H1 (cell line): ENCODE results near the gene RGL1. TPM values are rescaled to one million over a fixed set of nuclear protein-coding genes. Genes with fewer than 3 reads are reported as not detected.

Experiments
- CTCF ChIA-PET: fragments of 300-600 bp; sonication (Branson Sonifier 250); formaldehyde crosslinking; loops from one replicate; lab custom pipeline; 2021; ENCODE audit not compliant: partially characterized antibody; lab: Charles Lee
- POLR2A ChIA-PET: fragments of 300-600 bp; sonication (Branson Sonifier 250); formaldehyde crosslinking; loops from one replicate; lab custom pipeline; 2021; ENCODE audit warnings: inconsistent platforms; ENCODE audit not compliant: partially characterized antibody; lab: Charles Lee
- DNase-seq, 2 experiments: peaks; one replicate each; pipeline versions ENCODE4 v3.0.0 to v3.0.0-alpha.2; 2010 to 2022; ENCODE audit warnings: low spot score in 2 of 2, low read depth in 1 of 2, mixed read lengths in 1 of 2
- FAIRE-seq: peaks from 2 replicates; lab custom pipeline; 2011; peaks lifted over from hg19 to GRCh38; lab: Jason Lieb, UNC
- H2AFZ ChIP-seq: 2 replicates; pipeline ENCODE4 v1.8.1; 2012; ENCODE audit warnings: low read length, inconsistent platforms
- H2AK5ac ChIP-seq: 2 replicates; pipeline ENCODE4 v1.6.1; 2013; ENCODE audit warnings: low read depth, low read length
- H2BK120ac ChIP-seq: replicated peaks from 2 replicates; pipeline ENCODE3; 2013; ENCODE audit warnings: low read depth, low read length, inconsistent platforms
- H2BK12ac ChIP-seq: 2 replicates; pipeline ENCODE4 v1.6.1; 2013; ENCODE audit warnings: low read depth, low read length
- H2BK15ac ChIP-seq: 2 replicates; pipeline ENCODE4 v1.6.1; 2013; ENCODE audit warnings: low read length
- H2BK20ac ChIP-seq: 2 replicates; pipeline ENCODE4 v1.6.1; 2013; ENCODE audit warnings: low read length
- H2BK5ac ChIP-seq: 2 replicates; pipeline ENCODE4 v1.6.1; 2013; ENCODE audit warnings: low read depth, low read length
- H3K14ac ChIP-seq: 2 replicates; pipeline ENCODE4 v1.6.1; 2013; ENCODE audit warnings: inconsistent platforms; ENCODE audit not compliant: insufficient read length
- H3K18ac ChIP-seq: 2 replicates; pipeline ENCODE4 v1.6.1; 2013; ENCODE audit warnings: low read length; ENCODE audit errors: extremely low read depth
- H3K23ac ChIP-seq: 2 replicates; pipeline ENCODE4 v1.6.1; 2013; ENCODE audit warnings: inconsistent platforms; ENCODE audit not compliant: insufficient read length
- H3K23me2 ChIP-seq: 2 replicates; pipeline ENCODE4 v1.6.1; 2013; ENCODE audit warnings: low read depth, low read length
- H3K27ac ChIP-seq: 2 replicates; pipeline ENCODE4 v1.6.1; 2011; ENCODE audit warnings: low read depth, low read length, inconsistent platforms
- H3K27me3 ChIP-seq, 4 experiments: replicated peaks in 1 of 4; 1 replicate in 1 of 4; 2 replicates in 3 of 4; pipeline versions ENCODE4 v1.6.1 to v1.8.1; 2011 to 2013; ENCODE audit warnings: low read length in 3 of 4, mild to moderate bottlenecking in 3 of 4, inconsistent platforms in 2 of 4, mixed read lengths in 2 of 4, moderate library complexity in 1 of 4; ENCODE audit not compliant: control insufficient read depth in 3 of 4, insufficient read depth in 3 of 4; ENCODE audit errors: extremely low read depth in 1 of 4
- H3K36me3 ChIP-seq, 4 experiments: 2 replicates each; pipeline versions ENCODE4 v1.6.1 to v1.8.1; 2011 to 2013; ENCODE audit warnings: mild to moderate bottlenecking in 4 of 4, low read length in 3 of 4, moderate library complexity in 2 of 4, control low read depth in 1 of 4, inconsistent platforms in 1 of 4; ENCODE audit not compliant: insufficient read depth in 4 of 4, control insufficient read depth in 2 of 4
- H3K4ac ChIP-seq: replicated peaks from 2 replicates; pipeline ENCODE3; 2013; ENCODE audit warnings: low read length, low read depth, mixed read lengths, inconsistent platforms; ENCODE audit not compliant: insufficient read length
- H3K4me1 ChIP-seq, 4 experiments: replicated peaks in 1 of 4; 1 replicate in 1 of 4; 2 replicates in 3 of 4; pipeline versions ENCODE4 v1.6.1 to v1.8.1; 2011 to 2013; ENCODE audit warnings: low read length in 3 of 4, inconsistent platforms in 2 of 4, mixed read lengths in 1 of 4; ENCODE audit not compliant: insufficient read depth in 4 of 4, control insufficient read depth in 3 of 4
- H3K4me2 ChIP-seq, 2 experiments: 2 replicates each; pipeline versions ENCODE4 v1.6.1 to v1.8.1; 2011 to 2013; ENCODE audit warnings: low read depth in 2 of 2, low read length in 2 of 2, control low read depth in 1 of 2, inconsistent platforms in 1 of 2, mild to moderate bottlenecking in 1 of 2; ENCODE audit not compliant: insufficient read depth in 1 of 2
- H3K4me3 ChIP-seq, 4 experiments: fragments of 200-600, 300-600 bp in 1 of 4; sonication (generic), shearing (Covaris generic), sonication (Bioruptor Twin) in 1 of 4; 2 replicates each; pipeline versions ENCODE4 v1.5.1 to v1.8.1; 2011 to 2016; ENCODE audit warnings: low read length in 4 of 4, low read depth in 3 of 4, control low read depth in 2 of 4, inconsistent platforms in 2 of 4, mild to moderate bottlenecking in 2 of 4, mixed read lengths in 1 of 4, moderate library complexity in 1 of 4; ENCODE audit not compliant: insufficient read depth in 2 of 4; ENCODE audit errors: extremely low read depth in 1 of 4
- H3K56ac ChIP-seq: replicated peaks from 2 replicates; pipeline ENCODE3; 2013; ENCODE audit warnings: low read depth, mild to moderate bottlenecking, mixed read lengths, low read length, inconsistent platforms; ENCODE audit not compliant: insufficient read length
- H3K79me1 ChIP-seq: 2 replicates; pipeline ENCODE4 v1.6.1; 2013; ENCODE audit warnings: low read depth, low read length, control low read depth
- H3K79me2 ChIP-seq, 2 experiments: 2 replicates each; pipeline versions ENCODE4 v1.6.1 to v1.8.1; 2012 to 2013; ENCODE audit warnings: low read length in 2 of 2, mild to moderate bottlenecking in 2 of 2, inconsistent platforms in 1 of 2; ENCODE audit not compliant: insufficient read depth in 2 of 2, control insufficient read depth in 1 of 2
- H3K9ac ChIP-seq, 4 experiments: replicated peaks in 1 of 4; 1 replicate in 1 of 4; 2 replicates in 3 of 4; pipeline versions ENCODE4 v1.6.1 to v1.8.1; 2011 to 2013; ENCODE audit warnings: low read depth in 3 of 4, low read length in 3 of 4, control low read depth in 2 of 4, mild to moderate bottlenecking in 2 of 4, moderate library complexity in 2 of 4, inconsistent platforms in 1 of 4; ENCODE audit errors: extremely low read depth in 1 of 4
- H3K9me3 ChIP-seq, 2 experiments: 2 replicates each; pipeline versions ENCODE4 v1.6.1 to v1.8.1; 2012 to 2013; ENCODE audit warnings: mild to moderate bottlenecking in 2 of 2, moderate library complexity in 2 of 2, control low read depth in 1 of 2, inconsistent platforms in 1 of 2, low read depth in 1 of 2, low read length in 1 of 2, mixed read lengths in 1 of 2; ENCODE audit not compliant: insufficient read depth in 2 of 2
- H4K20me1 ChIP-seq, 2 experiments: replicated peaks in 1 of 2; 2 replicates each; pipeline versions ENCODE3 to v1.8.1; 2011 to 2013; ENCODE audit warnings: inconsistent platforms in 2 of 2, low read length in 2 of 2, mild to moderate bottlenecking in 1 of 2; ENCODE audit not compliant: insufficient read depth in 2 of 2, control insufficient read depth in 1 of 2
- H4K5ac ChIP-seq: 2 replicates; pipeline ENCODE4 v1.6.1; 2013; ENCODE audit warnings: low read length, low read depth, mixed read lengths, inconsistent platforms; ENCODE audit not compliant: insufficient read length
- H4K8ac ChIP-seq: 2 replicates; pipeline ENCODE4 v1.8.0; 2013; ENCODE audit warnings: mild to moderate bottlenecking, moderate library complexity, low read length, inconsistent platforms; ENCODE audit not compliant: insufficient read depth; ENCODE audit errors: extremely low read depth
- H4K91ac ChIP-seq: replicated peaks from 2 replicates; pipeline ENCODE3; 2013; ENCODE audit warnings: low read length, mixed read lengths, inconsistent platforms; ENCODE audit not compliant: insufficient read length
- CREB1 ChIP-seq: IDR thresholded peaks from 2 replicates; pipeline ENCODE4 v1.6.1; 2012; ENCODE audit warnings: inconsistent platforms
- KDM1A ChIP-seq: fragments of 200-600, 300-600 bp; sonication (generic); IDR thresholded peaks from 2 replicates; pipeline ENCODE4 v1.7.1; 2016; ENCODE audit warnings: mild to moderate bottlenecking, low read length, borderline replicate concordance
- MAFK ChIP-seq: IDR thresholded peaks from 2 replicates; pipeline ENCODE4 v1.6.1; 2012; ENCODE audit warnings: low read depth, mild to moderate bottlenecking, improper control_type of control experiment, low read length
- POLR2A ChIP-seq, 2 experiments: IDR thresholded peaks; 1 replicate in 1 of 2; 2 replicates in 1 of 2; pipeline ENCODE4 v1.6.1; 2011; ENCODE audit warnings: low read depth in 2 of 2, low read length in 2 of 2, mild to moderate bottlenecking in 2 of 2; ENCODE audit errors: control extremely low read depth in 1 of 2
- TBP ChIP-seq: IDR thresholded peaks from 2 replicates; pipeline ENCODE4 v1.6.1; 2011; ENCODE audit warnings: low read depth, low read length, improper control_type of control experiment
- USF2 ChIP-seq: IDR thresholded peaks from 2 replicates; pipeline ENCODE4 v1.6.1; 2011; ENCODE audit warnings: low read length, improper control_type of control experiment
- WGBS, 2 experiments: shearing (Covaris generic) in 1 of 2; methylation state at CpG; one replicate each; pipeline versions ENCODE4 v1.1.6 to v1.1.7; 2013 to 2015; ENCODE audit warnings: low lambda C conversion rate in 2 of 2, mixed read lengths in 2 of 2, inconsistent platforms in 1 of 2, low coverage in 1 of 2, missing lambda C conversion rate in 1 of 2; ENCODE audit not compliant: insufficient replicate concordance in 2 of 2, insufficient coverage in 1 of 2, insufficient read length in 1 of 2; ENCODE audit errors: extremely low coverage in 1 of 2, missing lambda C conversion rate in 1 of 2; 5-methylcytosine and 5-hydroxymethylcytosine counted together
- polyA plus RNA-seq, 7 experiments: library from polyadenylated mRNA; depleted of rRNA in 3 of 7; stranded (reverse) in 5 of 7; unstranded in 2 of 7; fragments of >200 nt in 5 of 7; fragments of 200-250 nt in 2 of 7; gene quantifications; 1 replicate in 5 of 7; 2 replicates in 1 of 7; 4 replicates in 1 of 7; pipeline versions ENCODE4 v1.2.1 to v1.2.3, GENCODE V29; 2011 to 2013; ENCODE audit warnings: missing spikeins in 2 of 7, mixed read lengths in 2 of 7
- total RNA-seq: library from RNA; stranded (reverse); fragmentation: NEBNext Ultra II Directional; extraction: Animal tissue kit (Norgen Biotek cat#: 25700); gene quantifications from 2 replicates; pipeline ENCODE4 v1.2.1, GENCODE V29; 2021

RGL1 gene
- total and polyA plus RNA-seq, 2 of the 8 experiments (the other 6 are each of a cell fraction or from before 2014, with no cell fraction given) = 0.98 to 2.4 TPM

DNA sequence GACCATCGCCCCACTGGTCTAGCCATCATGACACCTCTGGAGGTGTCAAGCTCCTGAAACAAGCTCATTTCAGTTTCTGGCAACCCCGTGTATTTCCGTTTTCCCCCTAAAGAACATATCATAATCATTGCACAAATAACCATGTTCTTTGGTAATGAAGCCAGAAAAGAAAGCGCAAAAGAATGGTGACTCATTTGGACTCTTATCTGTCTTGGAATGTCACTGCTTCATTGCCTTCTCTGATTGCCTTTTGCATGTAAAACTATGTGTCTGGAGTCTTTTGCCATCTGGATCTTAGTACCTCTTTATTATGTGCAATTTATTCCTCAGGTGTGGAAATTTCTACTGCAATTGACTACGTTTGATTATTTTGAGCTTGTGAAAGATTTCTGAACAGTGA, 122.1 kb downstream of the RGL1 start:
- POLR2A ChIA-PET = no interaction called here

More for the DNA sequence above, 122.1 kb downstream of the RGL1 start:
- no peak overlapping the region for H4K91ac ChIP-seq
- DNase-seq = no peak
- H3K36me3 ChIP-seq = no peaks in the 10 kb centered on the region; a peak in 2 of 8 replicates
- CTCF ChIA-PET = interaction anchor here (0.5 to 3.1 kb wide), 5 partner anchors 11 to 945 kb away, joined by 3 to 21 read pairs (median 3); no protein-coding TSS in a partner anchor
- H3K23ac ChIP-seq = no peak overlapping the region
- H3K79me1 ChIP-seq = no peaks in the 10 kb centered on the region
- no peak for TF ChIP-seq KDM1A
- TF ChIP-seq POLR2A (IDR thresholded peaks at IDR 0.05; ENCODE audit: control extremely low read depth in 1 of 2, low read depth in 2 of 2, low read length in 2 of 2) = no peak
- TF ChIP-seq USF2 = no peak
- no peak for TF ChIP-seq TBP
- TF ChIP-seq MAFK = no peak
- TF ChIP-seq CREB1 = no peak
- TF ChIP-seq, all 59 proteins: peak for 0
- Histone ChIP-seq H3K23me2 (no peaks in the 10 kb centered on the region), H2BK5ac (no peak overlapping the region), H3K79me2 (no peaks in the 10 kb centered on the region), H2AFZ (no peak overlapping the region), H3K4ac (no peak overlapping the region), H2BK20ac (no peak overlapping the region), H3K14ac (no peak overlapping the region), H3K18ac (no peak overlapping the region), H3K27me3 (no peaks in the 10 kb centered on the region), H3K4me1 (no peaks in the 10 kb centered on the region; a peak in 1 of 7 replicates), H4K20me1 (no peaks in the 10 kb centered on the region), H2AK5ac (no peak overlapping the region), H3K9ac (no peak overlapping the region), H3K56ac (no peak overlapping the region), H2BK15ac (no peak overlapping the region), H2BK12ac (no peak overlapping the region), H3K27ac (no peak overlapping the region), H3K9me3 (no peaks in the 10 kb centered on the region), H4K8ac (no peak overlapping the region), H4K5ac (no peak overlapping the region), H3K4me2 (no peak overlapping the region), H3K4me3 (no peak overlapping the region), H2BK120ac (no peak overlapping the region)
- WGBS, 2 experiments = 89% methylated on average over 5 of the region's 5 CpGs; no CpG with 5 or more reads in 1 of the 2 experiments
- no peak for FAIRE-seq
